Hepatocyte (in vitro differentiated cells): ENCODE data around the gene PPP4R1. TPM values are rescaled to one million over a fixed set of nuclear protein-coding genes. Genes with fewer than 3 reads are reported as not detected.

Experiments used
- DNase-seq: peaks from one replicate; pipeline ENCODE4 v3.0.0-alpha.2; 2016; ENCODE audit warnings: low spot score
- H2AFZ ChIP-seq: fragments of 200-600 bp; sonication (generic); 2 replicates; pipeline ENCODE4 v1.6.0; 2016; ENCODE audit warnings: antibody characterized with exemption, mild to moderate bottlenecking
- H3K27ac ChIP-seq: fragments of 200-600 bp; sonication (generic); 2 replicates; pipeline ENCODE4 v1.5.1; 2016; ENCODE audit warnings: mild to moderate bottlenecking
- H3K27me3 ChIP-seq: fragments of 200-600 bp; sonication (generic); 2 replicates; pipeline ENCODE4 v1.6.1; 2016
- H3K36me3 ChIP-seq: fragments of 200-600 bp; sonication (generic); replicated peaks from 2 replicates; pipeline ENCODE4 v1.5.1; 2016; ENCODE audit warnings: low read depth; ENCODE audit not compliant: insufficient read depth
- H3K4me1 ChIP-seq: fragments of 200-600 bp; sonication (generic); 2 replicates; pipeline ENCODE4 v1.5.1; 2016; ENCODE audit warnings: mild to moderate bottlenecking, moderate library complexity; ENCODE audit not compliant: insufficient read depth
- H3K4me2 ChIP-seq: fragments of 200-600 bp; sonication (generic); 2 replicates; pipeline ENCODE4 v1.6.0; 2016
- H3K4me3 ChIP-seq: fragments of 200-600 bp; sonication (generic); 2 replicates; pipeline ENCODE4 v1.5.1; 2016; ENCODE audit warnings: mild to moderate bottlenecking
- H3K79me2 ChIP-seq: fragments of 200-600 bp; sonication (generic); 2 replicates; pipeline ENCODE4 v1.6.0; 2017; ENCODE audit warnings: mild to moderate bottlenecking
- H3K9me2 ChIP-seq: fragments of 200-600 bp; sonication (generic); replicated peaks from 2 replicates; pipeline ENCODE4 v1.6.0; 2017; ENCODE audit warnings: mild to moderate bottlenecking; ENCODE audit not compliant: insufficient read depth
- H3K9me3 ChIP-seq: fragments of 200-600 bp; sonication (generic); 2 replicates; pipeline ENCODE4 v1.5.1; 2016; ENCODE audit warnings: low read depth, mild to moderate bottlenecking
- H4K20me1 ChIP-seq: fragments of 200-600 bp; sonication (generic); 2 replicates; pipeline ENCODE4 v1.6.0; 2016; ENCODE audit warnings: mild to moderate bottlenecking; ENCODE audit not compliant: insufficient read depth, poor library complexity, severe bottlenecking
- EZH2 ChIP-seq: fragments of 200-600 bp; sonication (generic); IDR thresholded peaks from 2 replicates; pipeline ENCODE4 v1.6.1; 2016; ENCODE audit warnings: antibody characterized with exemption, mild to moderate bottlenecking, borderline replicate concordance
- EZH2phosphoT487 ChIP-seq: fragments of 200-600 bp; sonication (generic); IDR thresholded peaks from one replicate; pipeline ENCODE4 v1.6.1; 2018; ENCODE audit warnings: antibody characterized with exemption, mild to moderate bottlenecking, low read depth, moderate library complexity; ENCODE audit not compliant: unreplicated experiment, severe bottlenecking
- WGBS: methylation state at CpG from one replicate; pipeline ENCODE4 v1.1.6; 2016; ENCODE audit warnings: low lambda C conversion rate; ENCODE audit errors: missing lambda C conversion rate; 5-methylcytosine and 5-hydroxymethylcytosine counted together
- polyA plus RNA-seq: library from polyadenylated mRNA; unstranded; fragments of >200 nt; fragmentation: Nextera tagmentation; extraction: Ambion mirVana; gene quantifications from 2 replicates; pipeline ENCODE4 v1.2.1, GENCODE V29; 2016
- total RNA-seq: library from RNA; depleted of rRNA; stranded (reverse); fragments of >200 nt; gene quantifications from 2 replicates; pipeline ENCODE4 v1.2.3, GENCODE V29; 2014
- TF ChIP-seq, protein P1 (sequence below): fragments of 200-600 bp; sonication (generic); IDR thresholded peaks from 2 replicates; pipeline ENCODE4 v1.5.1; 2016; ENCODE audit warnings: antibody characterized with exemption, mild to moderate bottlenecking; ENCODE audit not compliant: poor library complexity

PPP4R1 gene
- total and polyA plus RNA-seq, 2 experiments from 2014 or later: 34.5 to 93.6 TPM

DNA sequence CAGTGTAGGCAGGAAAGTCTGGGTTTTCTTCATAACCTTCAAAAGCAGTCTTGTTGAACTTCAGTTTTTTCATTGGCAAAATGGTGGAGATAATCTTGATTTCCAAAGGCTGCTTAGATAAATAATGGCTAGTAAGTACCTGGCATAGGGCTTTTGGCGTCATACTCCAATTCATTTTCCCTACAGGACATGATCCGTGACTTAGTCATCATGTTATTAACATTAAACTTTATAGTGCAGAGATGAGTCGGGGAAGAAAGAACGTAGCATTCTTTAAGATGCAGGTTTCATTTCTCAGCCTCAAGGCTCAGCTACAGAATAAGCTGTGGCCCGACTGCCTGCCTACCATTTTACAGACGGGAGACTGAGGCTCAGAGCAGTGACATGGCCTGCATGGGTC lies 75.1 kb downstream of the PPP4R1 start:
- Histone ChIP-seq H3K4me1 (peaks cover 4% of the 10 kb centered on the region), H2AFZ (no peak overlapping the region), H3K36me3 (no peaks in the 10 kb centered on the region), H3K4me2 (no peak overlapping the region), H3K9me2 (no peaks in the 10 kb centered on the region), H3K9me3 (no peaks in the 10 kb centered on the region), H3K27ac (no peak overlapping the region), H3K79me2 (no peaks in the 10 kb centered on the region), H3K4me3 (no peak overlapping the region), H4K20me1 (no peaks in the 10 kb centered on the region), H3K27me3 (no peaks in the 10 kb centered on the region)
- 93% methylated on average over 6 of the region's 6 CpGs for whole genome bisulfite sequencing
- TF ChIP-seq, protein P1, sequence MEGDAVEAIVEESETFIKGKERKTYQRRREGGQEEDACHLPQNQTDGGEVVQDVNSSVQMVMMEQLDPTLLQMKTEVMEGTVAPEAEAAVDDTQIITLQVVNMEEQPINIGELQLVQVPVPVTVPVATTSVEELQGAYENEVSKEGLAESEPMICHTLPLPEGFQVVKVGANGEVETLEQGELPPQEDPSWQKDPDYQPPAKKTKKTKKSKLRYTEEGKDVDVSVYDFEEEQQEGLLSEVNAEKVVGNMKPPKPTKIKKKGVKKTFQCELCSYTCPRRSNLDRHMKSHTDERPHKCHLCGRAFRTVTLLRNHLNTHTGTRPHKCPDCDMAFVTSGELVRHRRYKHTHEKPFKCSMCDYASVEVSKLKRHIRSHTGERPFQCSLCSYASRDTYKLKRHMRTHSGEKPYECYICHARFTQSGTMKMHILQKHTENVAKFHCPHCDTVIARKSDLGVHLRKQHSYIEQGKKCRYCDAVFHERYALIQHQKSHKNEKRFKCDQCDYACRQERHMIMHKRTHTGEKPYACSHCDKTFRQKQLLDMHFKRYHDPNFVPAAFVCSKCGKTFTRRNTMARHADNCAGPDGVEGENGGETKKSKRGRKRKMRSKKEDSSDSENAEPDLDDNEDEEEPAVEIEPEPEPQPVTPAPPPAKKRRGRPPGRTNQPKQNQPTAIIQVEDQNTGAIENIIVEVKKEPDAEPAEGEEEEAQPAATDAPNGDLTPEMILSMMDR: no peak
- no peak for DNase-seq

GRCh38 chr18:9537677-9538076 lies 76.7 kb downstream of the PPP4R1 start:
- WGBS: 91% methylated on average over 6 of the region's 6 CpGs
- Histone ChIP-seq H3K4me3 (no peak overlapping the region), H4K20me1 (no peaks in the 10 kb centered on the region), H2AFZ (no peak overlapping the region), H3K79me2 (no peaks in the 10 kb centered on the region), H3K36me3 (no peaks in the 10 kb centered on the region), H3K4me2 (no peak overlapping the region), H3K9me2 (no peaks in the 10 kb centered on the region), H3K27ac (no peak overlapping the region), H3K4me1 (peaks cover 4% of the 10 kb centered on the region), H3K9me3 (no peaks in the 10 kb centered on the region), H3K27me3 (no peaks in the 10 kb centered on the region)
- TF ChIP-seq, protein P1: no peak
- no peak for DNase-seq

- Histone ChIP-seq H3K9me2 (no peaks in the 10 kb centered on the region), H2AFZ (no peak overlapping the region), H3K27me3 (no peaks in the 10 kb centered on the region), H3K4me2 (no peak overlapping the region), H3K79me2 (no peaks in the 10 kb centered on the region), H3K4me3 (no peak overlapping the region), H4K20me1 (no peaks in the 10 kb centered on the region), H3K27ac (no peak overlapping the region), H3K36me3 (no peaks in the 10 kb centered on the region), H3K4me1 (peaks cover 4% of the 10 kb centered on the region), H3K9me3 (no peaks in the 10 kb centered on the region)
- WGBS: 97% methylated on average over 21 of the region's 24 CpGs
- TF ChIP-seq, protein P1: no peak
- TF ChIP-seq EZH2: no peak
- no peak for TF ChIP-seq EZH2phosphoT487
- DNase-seq: no peak
Measured at GRCh38 chr18:9536354-9537152, 77.8 kb downstream of the PPP4R1 start.
